Skeletal muscle tissue (tissue), 4 donors: ENCODE data around the gene SOX18. TPM values are rescaled to one million over a fixed set of nuclear protein-coding genes. Genes with fewer than 3 reads are reported as not detected.
A peak's percentile ranks its signal among the peaks of the same experiment; 100 is the strongest.

Source experiments
- H3K27ac ChIP-seq: one replicate; pipeline ENCODE4 v1.7.0; 2013; ENCODE audit warnings: mild to moderate bottlenecking, low read depth, low read length, inconsistent platforms
- H3K27me3 ChIP-seq, 3 donors: one replicate each; pipeline ENCODE4 v1.7.0; 2013; ENCODE audit warnings: low read length in 3 of 3; ENCODE audit not compliant: control insufficient read depth in 3 of 3, insufficient read depth in 3 of 3
- H3K36me3 ChIP-seq, 3 donors: one replicate each; pipeline ENCODE4 v1.7.0; 2013; ENCODE audit warnings: low read length in 3 of 3; ENCODE audit not compliant: control insufficient read depth in 3 of 3, insufficient read depth in 3 of 3
- H3K4me1 ChIP-seq, 3 donors: one replicate each; pipeline ENCODE4 v1.7.0; 2013; ENCODE audit warnings: low read length in 3 of 3, mild to moderate bottlenecking in 3 of 3; ENCODE audit not compliant: control insufficient read depth in 3 of 3, insufficient read depth in 3 of 3
- H3K4me3 ChIP-seq, 3 donors: one replicate each; pipeline ENCODE4 v1.7.0; 2013; ENCODE audit warnings: low read length in 3 of 3
- H3K9ac ChIP-seq, 3 donors: one replicate each; pipeline ENCODE4 v1.7.0; 2013; ENCODE audit warnings: low read length in 3 of 3, mild to moderate bottlenecking in 3 of 3, moderate library complexity in 2 of 3, low read depth in 1 of 3
- H3K9me3 ChIP-seq, 3 donors: one replicate each; pipeline ENCODE4 v1.7.0; 2013; ENCODE audit warnings: low read length in 3 of 3; ENCODE audit not compliant: control insufficient read depth in 3 of 3
- total RNA-seq: library from RNA; depleted of rRNA; stranded (reverse); fragments of >200 nt; gene quantifications from one replicate; pipeline ENCODE4 v1.2.3, GENCODE V29; 2014
- donor health status: Osteomylitis.

Gene SOX18
- total RNA-seq, 1 donor from 2014 or later = 3.7 TPM

GRCh38 chr20:64063389-64064144 lies 14.1 kb upstream of the SOX18 start:
- Histone ChIP-seq H3K4me1 (peaks cover 16 to 28% (median 27%) of the 10 kb centered on the region in 3 donors), H3K27ac (peak overlapping the region; percentile 25), H3K9me3 (no peaks in the 10 kb centered on the region), H3K9ac (peak overlapping the region; percentile 76 to 89 (median 76)), H3K36me3 (no peaks in the 10 kb centered on the region), H3K4me3 (peak overlapping the region; percentile 78 to 85 (median 82)), H3K27me3 (no peaks in the 10 kb centered on the region)

- Histone ChIP-seq H3K4me1 (peaks cover 18 to 32% (median 31%) of the 10 kb centered on the region in 3 donors), H3K9ac (peak within 1 kb of the TSS; percentile 85 to 89 (median 85)), H3K36me3 (no peaks in the 10 kb centered on the region), H3K4me3 (peak within 1 kb of the TSS; percentile 78 to 85 (median 82)), H3K27ac (peak within 1 kb of the TSS; percentile 73), H3K27me3 (peaks cover 0 to 4% (median 0%) of the 10 kb centered on the region in 3 donors), H3K9me3 (no peaks in the 10 kb centered on the region)
These were observed 13.4 kb upstream of the SOX18 start, which contains the start of gene TCEA2 for GRCh38 chr20:64062596-64063388. Gene TCEA2, plus strand, starts transcription at chr20:64063198. Its CDS starts 115 bp downstream, at chr20:64063313.

GRCh38 chr20:64062276-64062595 lies 12.8 kb upstream of the SOX18 start:
- no peaks in the 10 kb centered on the region for H3K9me3 ChIP-seq
- H3K4me3 ChIP-seq = peak overlapping the region; percentile 72 to 82 (median 76)
- H3K4me1 ChIP-seq = peaks cover 19 to 34% (median 31%) of the 10 kb centered on the region in 3 donors
- H3K9ac ChIP-seq = peak overlapping the region; percentile 85 to 89 (median 85)
- H3K27ac ChIP-seq = peak overlapping the region; percentile 73
- peaks cover 3 to 9% (median 5%) of the 10 kb centered on the region in 3 donors for H3K27me3 ChIP-seq
- H3K36me3 ChIP-seq = no peaks in the 10 kb centered on the region

GRCh38 chr20:64058536-64058935 lies 9.1 kb upstream of the SOX18 start:
- peaks cover 8 to 28% (median 19%) of the 10 kb centered on the region in 3 donors for H3K4me1 ChIP-seq
- no peaks in the 10 kb centered on the region for H3K36me3 ChIP-seq
- no peak overlapping the region for H3K27ac ChIP-seq
- no peak overlapping the region for H3K4me3 ChIP-seq
- no peaks in the 10 kb centered on the region for H3K9me3 ChIP-seq
- H3K9ac ChIP-seq = no peak overlapping the region
- H3K27me3 ChIP-seq = peaks cover 10 to 33% (median 23%) of the 10 kb centered on the region in 3 donors

- no peaks in the 10 kb centered on the region for H3K9me3 ChIP-seq
- H3K36me3 ChIP-seq = no peaks in the 10 kb centered on the region
- H3K4me1 ChIP-seq = peaks cover 8 to 30% (median 22%) of the 10 kb centered on the region in 3 donors
- peaks cover 10 to 39% (median 29%) of the 10 kb centered on the region in 3 donors for H3K27me3 ChIP-seq
- peak overlapping the region; percentile 66 for H3K27ac ChIP-seq
- peak overlapping the region in 1 of 3 donors; percentile 45 for H3K4me3 ChIP-seq
- H3K9ac ChIP-seq = peak overlapping the region in 1 of 3 donors; percentile 33
These were observed 8.4 kb upstream of the SOX18 start for GRCh38 chr20:64057628-64058498.

GRCh38 chr20:64056889-64057627 lies 7.6 kb upstream of the SOX18 start:
- peak overlapping the region in 2 of 3 donors; percentile 33 to 43 for H3K9ac ChIP-seq
- peaks cover 13 to 46% (median 36%) of the 10 kb centered on the region in 3 donors for H3K27me3 ChIP-seq
- peak overlapping the region in 2 of 3 donors; percentile 45 to 49 for H3K4me3 ChIP-seq
- no peaks in the 10 kb centered on the region for H3K36me3 ChIP-seq
- peak overlapping the region; percentile 66 for H3K27ac ChIP-seq
- H3K9me3 ChIP-seq = no peaks in the 10 kb centered on the region
- peaks cover 3 to 24% (median 19%) of the 10 kb centered on the region in 3 donors for H3K4me1 ChIP-seq

GRCh38 chr20:64056639-64056888 lies 7.1 kb upstream of the SOX18 start:
- H3K27me3 ChIP-seq = peaks cover 17 to 51% (median 41%) of the 10 kb centered on the region in 3 donors

GRCh38 chr20:64055893-64056638 lies 6.6 kb upstream of the SOX18 start:
- H3K4me1 ChIP-seq = peaks cover 2 to 22% (median 18%) of the 10 kb centered on the region in 3 donors
- no peaks in the 10 kb centered on the region for H3K36me3 ChIP-seq
- H3K9me3 ChIP-seq = no peaks in the 10 kb centered on the region
- peak overlapping the region in 1 of 3 donors; percentile 13 for H3K4me3 ChIP-seq
- H3K27ac ChIP-seq = peak overlapping the region; percentile 76
- H3K27me3 ChIP-seq = peaks cover 22 to 56% (median 46%) of the 10 kb centered on the region in 3 donors
- H3K9ac ChIP-seq = peak overlapping the region in 1 of 3 donors; percentile 45

More at GRCh38 chr20:64056639-64056888, 7.1 kb upstream of the SOX18 start:
- Histone ChIP-seq H3K27ac (peak overlapping the region; percentile 66), H3K9ac (no peak overlapping the region), H3K4me3 (no peak overlapping the region), H3K4me1 (peaks cover 2 to 22% (median 18%) of the 10 kb centered on the region in 3 donors), H3K36me3 (no peaks in the 10 kb centered on the region), H3K9me3 (no peaks in the 10 kb centered on the region)
